DND-41 (cell line): Measurements from ENCODE around the gene THSD7B.
"Not testable (repeated sequence)": the region's sequence is repeated elsewhere in the genome, so short reads cannot be mapped to it uniquely, and the experiment has no call there.

Source experiments
- ATAC-seq: fragments of 200-7000 bp; cut with Tn5 transposase; 3 replicates; pipeline ENCODE4 v1.9.1; 2021; ENCODE audit warnings: low read depth; ENCODE audit not compliant: insufficient read depth
- DNase-seq: peaks from one replicate; pipeline ENCODE4 v3.0.0-alpha.2; 2020
- H2AFZ ChIP-seq: 2 replicates; pipeline ENCODE4 v1.6.0; 2012; ENCODE audit warnings: low read depth, low read length
- H3K27ac ChIP-seq: 2 replicates; pipeline ENCODE4 v1.5.1; 2012; ENCODE audit warnings: low read length, inconsistent platforms
- H3K27me3 ChIP-seq: fragments of 200-600 bp; sonication (generic); 2 replicates; pipeline ENCODE4 v1.6.0; 2012; ENCODE audit warnings: low read length, mild to moderate bottlenecking, inconsistent platforms; ENCODE audit not compliant: insufficient read depth, poor library complexity
- H3K36me3 ChIP-seq: 2 replicates; pipeline ENCODE4 v1.5.1; 2012; ENCODE audit warnings: low read length, inconsistent platforms; ENCODE audit not compliant: insufficient read depth
- H3K4me1 ChIP-seq: 2 replicates; pipeline ENCODE4 v1.5.1; 2012; ENCODE audit warnings: mild to moderate bottlenecking, low read length; ENCODE audit not compliant: insufficient read depth
- H3K4me2 ChIP-seq: 2 replicates; pipeline ENCODE4 v1.6.0; 2012; ENCODE audit warnings: mild to moderate bottlenecking, moderate library complexity, low read length, inconsistent platforms; ENCODE audit not compliant: insufficient read depth
- H3K4me3 ChIP-seq, 2 experiments: fragments of 200-600 bp in 1 of 2; shearing (Covaris generic) in 1 of 2; 2 replicates each; pipeline ENCODE4 v1.5.1; 2012 to 2016; ENCODE audit warnings: inconsistent platforms in 2 of 2, low read length in 2 of 2, mild to moderate bottlenecking in 2 of 2, low read depth in 1 of 2, moderate library complexity in 1 of 2
- H3K79me2 ChIP-seq: 2 replicates; pipeline ENCODE4 v1.6.0; 2012; ENCODE audit warnings: low read length, inconsistent platforms; ENCODE audit not compliant: insufficient read depth
- H3K9ac ChIP-seq: 2 replicates; pipeline ENCODE4 v1.6.0; 2012; ENCODE audit warnings: low read depth, mild to moderate bottlenecking, inconsistent platforms, low read length, moderate library complexity
- H3K9me3 ChIP-seq: 2 replicates; pipeline ENCODE4 v1.5.1; 2012; ENCODE audit warnings: low read length, moderate library complexity, mild to moderate bottlenecking, inconsistent platforms; ENCODE audit not compliant: insufficient read depth, severe bottlenecking
- H4K20me1 ChIP-seq: 2 replicates; pipeline ENCODE4 v1.6.0; 2012; ENCODE audit warnings: low read length; ENCODE audit not compliant: insufficient read depth
- EZH2 ChIP-seq: IDR thresholded peaks from 3 replicates; pipeline ENCODE4 v1.6.1; 2012; ENCODE audit warnings: borderline replicate concordance, low read depth, mild to moderate bottlenecking, moderate library complexity, low read length, inconsistent platforms; ENCODE audit not compliant: severe bottlenecking
- TF ChIP-seq, protein P1 (sequence below): IDR thresholded peaks from 2 replicates; pipeline ENCODE4 v1.5.1; 2012; ENCODE audit warnings: borderline replicate concordance, low read length, moderate library complexity, mild to moderate bottlenecking; ENCODE audit not compliant: poor library complexity, severe bottlenecking; ENCODE audit errors: extremely low read depth

THSD7B gene

GRCh38 chr2:137093116-137093515, 327.8 kb downstream of the THSD7B start:
- Histone ChIP-seq H3K9me3 (no peaks in the 10 kb centered on the region), H3K36me3 (no peaks in the 10 kb centered on the region), H3K27ac (no peak overlapping the region), H3K9ac (no peak overlapping the region), H3K4me3 (no peak overlapping the region), H3K4me2 (no peak overlapping the region), H3K4me1 (no peaks in the 10 kb centered on the region), H3K79me2 (no peaks in the 10 kb centered on the region), H3K27me3 (peaks cover 3% of the 10 kb centered on the region), H4K20me1 (no peaks in the 10 kb centered on the region), H2AFZ (no peak overlapping the region)
- DNase-seq = no peak
- ATAC-seq = no peak
- TF ChIP-seq, protein P1, sequence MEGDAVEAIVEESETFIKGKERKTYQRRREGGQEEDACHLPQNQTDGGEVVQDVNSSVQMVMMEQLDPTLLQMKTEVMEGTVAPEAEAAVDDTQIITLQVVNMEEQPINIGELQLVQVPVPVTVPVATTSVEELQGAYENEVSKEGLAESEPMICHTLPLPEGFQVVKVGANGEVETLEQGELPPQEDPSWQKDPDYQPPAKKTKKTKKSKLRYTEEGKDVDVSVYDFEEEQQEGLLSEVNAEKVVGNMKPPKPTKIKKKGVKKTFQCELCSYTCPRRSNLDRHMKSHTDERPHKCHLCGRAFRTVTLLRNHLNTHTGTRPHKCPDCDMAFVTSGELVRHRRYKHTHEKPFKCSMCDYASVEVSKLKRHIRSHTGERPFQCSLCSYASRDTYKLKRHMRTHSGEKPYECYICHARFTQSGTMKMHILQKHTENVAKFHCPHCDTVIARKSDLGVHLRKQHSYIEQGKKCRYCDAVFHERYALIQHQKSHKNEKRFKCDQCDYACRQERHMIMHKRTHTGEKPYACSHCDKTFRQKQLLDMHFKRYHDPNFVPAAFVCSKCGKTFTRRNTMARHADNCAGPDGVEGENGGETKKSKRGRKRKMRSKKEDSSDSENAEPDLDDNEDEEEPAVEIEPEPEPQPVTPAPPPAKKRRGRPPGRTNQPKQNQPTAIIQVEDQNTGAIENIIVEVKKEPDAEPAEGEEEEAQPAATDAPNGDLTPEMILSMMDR = no peak
- TF ChIP-seq EZH2 = no peak

- H3K79me2 ChIP-seq = no peaks in the 10 kb centered on the region
- no peak for TF ChIP-seq EZH2
- TF ChIP-seq, protein P1 = no peak
- H3K4me2 ChIP-seq = no peak overlapping the region
- no peak overlapping the region for H3K4me3 ChIP-seq
- H3K27me3 ChIP-seq = peaks cover 3% of the 10 kb centered on the region
- no peak overlapping the region for H3K9ac ChIP-seq
- no peaks in the 10 kb centered on the region for H3K9me3 ChIP-seq
- H3K27ac ChIP-seq = no peak overlapping the region
- H4K20me1 ChIP-seq = no peaks in the 10 kb centered on the region
- no peak overlapping the region for H2AFZ ChIP-seq
- no peak for DNase-seq
- no peak for ATAC-seq
- H3K36me3 ChIP-seq = no peaks in the 10 kb centered on the region
- no peaks in the 10 kb centered on the region for H3K4me1 ChIP-seq
Measured at GRCh38 chr2:137096187-137096586, 330.8 kb downstream of the THSD7B start.

- ATAC-seq = no peak
- H3K4me1 ChIP-seq = no peaks in the 10 kb centered on the region
- no peak overlapping the region for H3K4me3 ChIP-seq
Measured at GRCh38 chr2:137096693-137097092, 331.3 kb downstream of the THSD7B start.

GRCh38 chr2:137101814-137102213, 336.5 kb downstream of the THSD7B start:
- not testable (repeated sequence) for H3K9ac ChIP-seq, H3K27me3 ChIP-seq, ATAC-seq, H3K79me2 ChIP-seq, H2AFZ ChIP-seq, H3K9me3 ChIP-seq, H4K20me1 ChIP-seq, H3K4me2 ChIP-seq, H3K27ac ChIP-seq, H3K4me1 ChIP-seq, H3K36me3 ChIP-seq, H3K4me3 ChIP-seq, DNase-seq

More at GRCh38 chr2:137096693-137097092, 331.3 kb downstream of the THSD7B start:
- Histone ChIP-seq H3K79me2 (no peaks in the 10 kb centered on the region), H2AFZ (no peak overlapping the region), H3K27ac (no peak overlapping the region), H3K9ac (no peak overlapping the region), H3K27me3 (peaks cover 3% of the 10 kb centered on the region), H3K36me3 (no peaks in the 10 kb centered on the region), H4K20me1 (no peaks in the 10 kb centered on the region), H3K9me3 (no peaks in the 10 kb centered on the region), H3K4me2 (no peak overlapping the region)
- no peak for TF ChIP-seq EZH2
- TF ChIP-seq, protein P1 = peak; percentile 27
- DNase-seq = no peak
